ENCODE measurements around the gene ULK4.

The ULK4 gene

GRCh38 chr3:41848753-41849574, 112.9 kb downstream of the ULK4 start:
- H3K4me3 ChIP-seq (ENCODE audit: low read depth, low read length), result no peak overlapping the region
- no peak overlapping the region for H3K27ac ChIP-seq (ENCODE audit: extremely low read depth, low read depth, low read length)
- H3K4me1 ChIP-seq (ENCODE audit: control insufficient read depth, insufficient read depth, low read length), result no peaks in the 10 kb centered on the region
- TF ChIP-seq ZNF76 (tag by site-specific recombination; IDR thresholded peaks at IDR 0.05; ENCODE audit: borderline replicate concordance, low read depth) (no peak), GLIS2 (tag by site-specific recombination; IDR thresholded peaks at IDR 0.05) (no peak), ZSCAN4 (tag by site-specific recombination; IDR thresholded peaks at IDR 0.05) (no peak), BCL11A (tag by site-specific recombination; IDR thresholded peaks at IDR 0.05; ENCODE audit: low read depth) (no peak), ZNF37A (tag by site-specific recombination; IDR thresholded peaks at IDR 0.05) (no peak), ZNF629 (tag by site-specific recombination; IDR thresholded peaks at IDR 0.05) (no peak), ZFP3 (tag by site-specific recombination; IDR thresholded peaks at IDR 0.05; ENCODE audit: low read depth) (no peak), ZNF624 (tag by site-specific recombination; IDR thresholded peaks at IDR 0.05) (no peak)
- ChIA-PET CTCF (no interaction called here), POLR2A (no interaction called here)
- H3K9me3 ChIP-seq (ENCODE audit: control insufficient read depth, insufficient read depth, low read depth, low read length), result no peaks in the 10 kb centered on the region
- H3K36me3 ChIP-seq (ENCODE audit: control insufficient read depth in 2 of 2, insufficient read depth in 1 of 2, low read length in 2 of 2), result no peaks in the 10 kb centered on the region

GRCh38 chr3:41847679-41848078, 114.2 kb downstream of the ULK4 start:
- ChIA-PET CTCF (no interaction called here), POLR2A (no interaction called here)
- H3K4me1 ChIP-seq (ENCODE audit: control insufficient read depth, insufficient read depth, low read length), result no peaks in the 10 kb centered on the region
- no peak overlapping the region for H3K27ac ChIP-seq (ENCODE audit: extremely low read depth, low read depth, low read length)
- H3K36me3 ChIP-seq (ENCODE audit: control insufficient read depth in 2 of 2, insufficient read depth in 1 of 2, low read length in 2 of 2), result no peaks in the 10 kb centered on the region
- TF ChIP-seq ZNF223 (tag by site-specific recombination; IDR thresholded peaks at IDR 0.05) (no peak), ZNF292 (tag by site-specific recombination; IDR thresholded peaks at IDR 0.05; ENCODE audit: borderline replicate concordance, low read depth) (no peak), ZBTB1 (tag by site-specific recombination; IDR thresholded peaks at IDR 0.05) (no peak), ZNF433 (tag by site-specific recombination; IDR thresholded peaks at IDR 0.05; ENCODE audit: low read depth) (no peak), ZNF335 (tag by site-specific recombination; conservative IDR thresholded peaks at IDR 0.05) (no peak), ZNF623 (tag by site-specific recombination; IDR thresholded peaks at IDR 0.05) (no peak), ZBTB48 (tag by site-specific recombination; IDR thresholded peaks at IDR 0.05) (no peak), ZNF621 (tag by site-specific recombination; IDR thresholded peaks at IDR 0.05) (no peak), FEZF1 (tag by site-specific recombination; IDR thresholded peaks at IDR 0.05) (no peak), PRDM4 (tag by site-specific recombination; IDR thresholded peaks at IDR 0.05) (no peak), ZNF146 (tag by site-specific recombination; IDR thresholded peaks at IDR 0.05) (no peak), ZNF76 (tag by site-specific recombination; IDR thresholded peaks at IDR 0.05; ENCODE audit: borderline replicate concordance, low read depth) (no peak), TSHZ1 (tag by site-specific recombination; IDR thresholded peaks at IDR 0.05; ENCODE audit: borderline replicate concordance) (no peak), ZNF274 (IDR thresholded peaks at IDR 0.05; ENCODE audit: low read length) (no peak), ZNF274 (tag by site-specific recombination; IDR thresholded peaks at IDR 0.05; ENCODE audit: borderline replicate concordance) (no peak), OSR2 (tag by site-specific recombination; IDR thresholded peaks at IDR 0.05) (no peak), SP3 (tag by site-specific recombination; IDR thresholded peaks at IDR 0.05) (no peak), ZBTB7A (tag by site-specific recombination; IDR thresholded peaks at IDR 0.05; ENCODE audit: low read depth) (no peak), ZNF677 (tag by site-specific recombination; IDR thresholded peaks at IDR 0.05) (no peak)
- TF ChIP-seq, protein P1, sequence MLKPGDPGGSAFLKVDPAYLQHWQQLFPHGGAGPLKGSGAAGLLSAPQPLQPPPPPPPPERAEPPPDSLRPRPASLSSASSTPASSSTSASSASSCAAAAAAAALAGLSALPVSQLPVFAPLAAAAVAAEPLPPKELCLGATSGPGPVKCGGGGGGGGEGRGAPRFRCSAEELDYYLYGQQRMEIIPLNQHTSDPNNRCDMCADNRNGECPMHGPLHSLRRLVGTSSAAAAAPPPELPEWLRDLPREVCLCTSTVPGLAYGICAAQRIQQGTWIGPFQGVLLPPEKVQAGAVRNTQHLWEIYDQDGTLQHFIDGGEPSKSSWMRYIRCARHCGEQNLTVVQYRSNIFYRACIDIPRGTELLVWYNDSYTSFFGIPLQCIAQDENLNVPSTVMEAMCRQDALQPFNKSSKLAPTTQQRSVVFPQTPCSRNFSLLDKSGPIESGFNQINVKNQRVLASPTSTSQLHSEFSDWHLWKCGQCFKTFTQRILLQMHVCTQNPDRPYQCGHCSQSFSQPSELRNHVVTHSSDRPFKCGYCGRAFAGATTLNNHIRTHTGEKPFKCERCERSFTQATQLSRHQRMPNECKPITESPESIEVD (tag by site-specific recombination; IDR thresholded peaks at IDR 0.05), result no peak
- H3K4me3 ChIP-seq (ENCODE audit: low read depth, low read length), result no peak overlapping the region
- no peaks in the 10 kb centered on the region for H3K9me3 ChIP-seq (ENCODE audit: control insufficient read depth, insufficient read depth, low read depth, low read length)
